HepG2 (cell line): ENCODE results near the gene CILP2. TPM values are rescaled to one million over a fixed set of nuclear protein-coding genes. Genes with fewer than 3 reads are reported as not detected.

Experiments used
- AGO1 ChIP-seq: fragments of 200-400 bp; formaldehyde crosslinking; IDR thresholded peaks from 2 replicates; pipeline ENCODE4 v1.6.1; 2017; ENCODE audit warnings: mild to moderate bottlenecking, low read depth, low read length, moderate library complexity; ENCODE audit not compliant: poor library complexity, severe bottlenecking
- EP300 ChIP-seq, 3 experiments: sonication (generic) in 1 of 3; formaldehyde crosslinking in 1 of 3; IDR thresholded peaks; 2 replicates each; pipeline versions ENCODE4 v1.5.1 to v1.6.1; 2011 to 2020; ENCODE audit warnings: low read depth in 2 of 3, low read length in 2 of 3, borderline replicate concordance in 1 of 3, improper control_type of control experiment in 1 of 3, mild to moderate bottlenecking in 1 of 3, missing genetic modification reagents in 1 of 3, moderate library complexity in 1 of 3
- KDM5B ChIP-seq: sonication (generic); formaldehyde crosslinking; IDR thresholded peaks from 2 replicates; pipeline ENCODE4 v1.4.0; 2020; ENCODE audit warnings: missing genetic modification reagents, mild to moderate bottlenecking, borderline replicate concordance
- NAIF1 ChIP-seq: sonication (generic); formaldehyde crosslinking; IDR thresholded peaks from 2 replicates; pipeline ENCODE4 v1.5.0; 2020; ENCODE audit warnings: mild to moderate bottlenecking, missing genetic modification reagents, borderline replicate concordance
- NFKBIZ ChIP-seq: IDR thresholded peaks from 2 replicates; pipeline ENCODE4 v1.6.1; 2018; ENCODE audit warnings: missing genetic modification reagents, missing compliant biosample characterization
- RAD21 ChIP-seq: fragments of 450-650 bp; formaldehyde crosslinking; IDR thresholded peaks from 2 replicates; pipeline ENCODE4 v1.5.0; 2020; ENCODE audit warnings: mild to moderate bottlenecking
- RCOR2 ChIP-seq: IDR thresholded peaks from 2 replicates; pipeline ENCODE4 v1.6.1; 2016; ENCODE audit warnings: missing biosample characterization, missing genetic modification reagents
- THAP7 ChIP-seq: sonication (generic); formaldehyde crosslinking; IDR thresholded peaks from 2 replicates; pipeline ENCODE4 v1.8.1; 2023; ENCODE audit warnings: mild to moderate bottlenecking, missing genetic modification reagents
- ZBTB25 ChIP-seq: IDR thresholded peaks from 2 replicates; pipeline ENCODE4 v1.6.1; 2018; ENCODE audit warnings: missing genetic modification reagents
- ZEB1 ChIP-seq: IDR thresholded peaks from 2 replicates; pipeline ENCODE4 v1.6.1; 2012; ENCODE audit warnings: mild to moderate bottlenecking, low read depth, inconsistent platforms; ENCODE audit not compliant: insufficient replicate concordance
- ZNF224 ChIP-seq: sonication (generic); formaldehyde crosslinking; IDR thresholded peaks from 2 replicates; pipeline ENCODE4 v1.5.0; 2020; ENCODE audit warnings: mild to moderate bottlenecking, missing genetic modification reagents
- ZNF646 ChIP-seq: sonication (generic); formaldehyde crosslinking; IDR thresholded peaks from 2 replicates; pipeline ENCODE4 v1.9.0; 2021; ENCODE audit warnings: mild to moderate bottlenecking, missing genetic modification reagents
- polyA plus RNA-seq, 8 experiments: library from polyadenylated mRNA; depleted of rRNA in 3 of 8; stranded (reverse) in 7 of 8; unstranded in 1 of 8; fragments of >200 nt; fragmentation: Illumina TruSeq in 4 of 8; extraction: Trizol in 4 of 8; gene quantifications; 2 replicates each; pipeline versions ENCODE4 v1.2.1 to v1.2.3, GENCODE V29; 2011 to 2016; ENCODE audit warnings: low read depth in 4 of 8, missing spikeins in 1 of 8, mixed read lengths in 1 of 8; ENCODE audit not compliant: insufficient read depth in 1 of 8
- total RNA-seq, 5 experiments: library from RNA; depleted of rRNA; stranded (reverse); fragments of >200 nt; fragmentation: Illumina TruSeq; extraction: Trizol; gene quantifications; 2 replicates each; pipeline ENCODE4 v1.2.3, GENCODE V29; 2016; ENCODE audit warnings: low read depth in 1 of 5
- TF ChIP-seq, protein P1 (sequence below): sonication (generic); formaldehyde crosslinking; IDR thresholded peaks from 2 replicates; pipeline ENCODE4 v1.4.0; 2020; ENCODE audit warnings: mild to moderate bottlenecking, missing genetic modification reagents
- TF ChIP-seq, protein P2 (sequence below): sonication (generic); formaldehyde crosslinking; IDR thresholded peaks from 2 replicates; pipeline ENCODE4 v1.5.0; 2020; ENCODE audit warnings: mild to moderate bottlenecking, missing genetic modification reagents, moderate library complexity
- TF ChIP-seq, protein P3 (sequence below): sonication (generic); formaldehyde crosslinking; IDR thresholded peaks from 2 replicates; pipeline ENCODE4 v1.4.0; 2020; ENCODE audit warnings: mild to moderate bottlenecking, low read depth, missing genetic modification reagents

CILP2 gene
- total and polyA plus RNA-seq, 2 of the 13 experiments (the other 11 are each of a cell fraction or from before 2014, with no cell fraction given): 0.09 to 0.37 TPM

DNA sequence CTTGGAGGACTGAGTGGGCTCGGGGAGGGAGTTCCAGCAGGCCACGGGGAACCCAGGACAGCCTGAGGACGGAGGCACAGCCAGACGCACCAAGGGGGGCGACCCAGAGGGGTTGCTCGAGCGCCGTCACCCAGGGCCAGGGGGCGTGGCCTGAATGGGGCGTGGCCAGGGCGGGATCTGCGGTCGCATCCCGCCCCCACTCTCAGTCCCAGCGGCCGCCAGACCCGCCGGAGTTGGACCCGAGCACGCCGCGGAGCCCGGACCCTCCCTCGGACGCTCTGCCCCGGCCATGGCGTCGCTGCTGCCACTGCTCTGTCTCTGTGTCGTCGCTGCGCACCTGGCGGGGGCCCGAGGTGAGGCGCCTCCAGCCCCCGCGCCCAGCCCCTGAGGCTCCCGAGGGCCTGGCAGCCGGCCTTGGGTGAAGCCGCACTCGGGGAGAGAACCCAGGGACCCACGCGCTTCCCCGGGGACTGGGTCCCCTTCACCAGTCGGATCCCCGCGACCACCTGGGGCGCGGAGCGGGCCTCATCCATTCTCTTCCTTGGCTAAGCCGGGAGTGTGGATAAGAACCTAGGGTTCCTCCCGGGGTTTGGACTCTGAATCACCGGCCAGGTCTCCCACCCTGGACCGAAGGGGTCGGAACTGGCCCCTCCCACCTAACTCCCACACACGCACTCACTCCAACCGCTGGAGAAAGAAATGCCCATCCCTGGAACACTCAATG lies at the start of gene CILP2 (continued):
- no peak for TF ChIP-seq ZNF646
- TF ChIP-seq KDM5B (CRISPR knock-in tag): peak; percentile 21; the same call in 1 of the 2 replicates
- TF ChIP-seq NFKBIZ (CRISPR knock-in tag): no peak
- no peak for TF ChIP-seq RCOR2 (CRISPR knock-in tag)
- TF ChIP-seq NAIF1 (CRISPR knock-in tag): no peak
- 0 out of 2 replicates have a peak, but pooled peaks have one; percentile 27 for TF ChIP-seq ZNF224 (CRISPR knock-in tag)
- TF ChIP-seq, protein P1, sequence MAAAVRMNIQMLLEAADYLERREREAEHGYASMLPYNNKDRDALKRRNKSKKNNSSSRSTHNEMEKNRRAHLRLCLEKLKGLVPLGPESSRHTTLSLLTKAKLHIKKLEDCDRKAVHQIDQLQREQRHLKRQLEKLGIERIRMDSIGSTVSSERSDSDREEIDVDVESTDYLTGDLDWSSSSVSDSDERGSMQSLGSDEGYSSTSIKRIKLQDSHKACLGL (CRISPR knock-in tag): peak; percentile 43; the same call in 1 of the 2 replicates
- TF ChIP-seq RAD21 (CRISPR knock-in tag): no peak
- TF ChIP-seq AGO1: peak; percentile 20
- TF ChIP-seq, protein P2, sequence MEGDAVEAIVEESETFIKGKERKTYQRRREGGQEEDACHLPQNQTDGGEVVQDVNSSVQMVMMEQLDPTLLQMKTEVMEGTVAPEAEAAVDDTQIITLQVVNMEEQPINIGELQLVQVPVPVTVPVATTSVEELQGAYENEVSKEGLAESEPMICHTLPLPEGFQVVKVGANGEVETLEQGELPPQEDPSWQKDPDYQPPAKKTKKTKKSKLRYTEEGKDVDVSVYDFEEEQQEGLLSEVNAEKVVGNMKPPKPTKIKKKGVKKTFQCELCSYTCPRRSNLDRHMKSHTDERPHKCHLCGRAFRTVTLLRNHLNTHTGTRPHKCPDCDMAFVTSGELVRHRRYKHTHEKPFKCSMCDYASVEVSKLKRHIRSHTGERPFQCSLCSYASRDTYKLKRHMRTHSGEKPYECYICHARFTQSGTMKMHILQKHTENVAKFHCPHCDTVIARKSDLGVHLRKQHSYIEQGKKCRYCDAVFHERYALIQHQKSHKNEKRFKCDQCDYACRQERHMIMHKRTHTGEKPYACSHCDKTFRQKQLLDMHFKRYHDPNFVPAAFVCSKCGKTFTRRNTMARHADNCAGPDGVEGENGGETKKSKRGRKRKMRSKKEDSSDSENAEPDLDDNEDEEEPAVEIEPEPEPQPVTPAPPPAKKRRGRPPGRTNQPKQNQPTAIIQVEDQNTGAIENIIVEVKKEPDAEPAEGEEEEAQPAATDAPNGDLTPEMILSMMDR (CRISPR knock-in tag): 0 out of 2 replicates have a peak, but pooled peaks have one; percentile 6
- no peak for TF ChIP-seq ZEB1
- TF ChIP-seq, protein P3, sequence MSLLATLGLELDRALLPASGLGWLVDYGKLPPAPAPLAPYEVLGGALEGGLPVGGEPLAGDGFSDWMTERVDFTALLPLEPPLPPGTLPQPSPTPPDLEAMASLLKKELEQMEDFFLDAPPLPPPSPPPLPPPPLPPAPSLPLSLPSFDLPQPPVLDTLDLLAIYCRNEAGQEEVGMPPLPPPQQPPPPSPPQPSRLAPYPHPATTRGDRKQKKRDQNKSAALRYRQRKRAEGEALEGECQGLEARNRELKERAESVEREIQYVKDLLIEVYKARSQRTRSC (CRISPR knock-in tag): no peak
- no peak for TF ChIP-seq ZBTB25 (CRISPR knock-in tag)
- TF ChIP-seq EP300 (IDR thresholded peaks at IDR 0.05; ENCODE audit: low read depth in 2 of 2, low read length in 2 of 2): no peak
- no peak for TF ChIP-seq EP300 (CRISPR knock-in tag; IDR thresholded peaks at IDR 0.05; ENCODE audit: borderline replicate concordance)
- TF ChIP-seq THAP7 (CRISPR knock-in tag): no peak
